Mammary epithelial cell (primary cell): Measurements from ENCODE around the gene TNS1.

ENCODE experiments used
- CTCF ChIP-seq, 2 donors: IDR thresholded peaks in 1 of 2; conservative IDR thresholded peaks in 1 of 2; 2 replicates each; pipeline ENCODE4 v1.5.1; 2011 to 2012; ENCODE audit warnings: inconsistent platforms in 2 of 2, low read length in 2 of 2, mild to moderate bottlenecking in 2 of 2, control low read depth in 1 of 2, low read depth in 1 of 2; ENCODE audit not compliant: insufficient read depth in 1 of 2; ENCODE audit errors: extremely low read depth in 1 of 2
- EZH2 ChIP-seq: IDR thresholded peaks from 2 replicates; pipeline ENCODE4 v1.6.1; 2012; ENCODE audit warnings: low read length, inconsistent platforms, borderline replicate concordance

- no peak for TF ChIP-seq CTCF (conservative IDR thresholded peaks at IDR 0.05 in 1 of 2, IDR thresholded peaks at IDR 0.05 in 1 of 2; ENCODE audit: extremely low read depth in 1 of 2, insufficient read depth in 1 of 2, low read depth in 1 of 2, low read length in 2 of 2)
- TF ChIP-seq EZH2: no peak
Observed at GRCh38 chr2:217788669-217789002, 214.2 kb downstream of the TNS1 start.
